Stimulated activated memory B cell treated with anti-CD40 and anti-IgM and Interleukin-4, amounts not matched to agents 10 μg/mL and 1 μg/mL and 100 μg/mL, for 72 hours (primary cell): Measurements from ENCODE around the gene SSH2.
"Not testable (repeated sequence)": the region's sequence is repeated elsewhere in the genome, so short reads cannot be mapped to it uniquely, and the experiment has no call there.

Experiments used
- ATAC-seq: fragments of 150-1000 bp; cut with Tn5 transposase; 2 replicates; pipeline ENCODE4 v1.10.0; 2021
- H3K27ac Mint-ChIP-seq: one replicate; pipeline ENCODE4 v1.8.0; 2022; ENCODE audit warnings: mild to moderate bottlenecking, mixed read lengths
- H3K27me3 Mint-ChIP-seq: one replicate; pipeline ENCODE4 v1.8.0; 2022; ENCODE audit warnings: mixed read lengths
- H3K36me3 Mint-ChIP-seq: one replicate; pipeline ENCODE4 v1.8.0; 2022; ENCODE audit warnings: mixed read lengths
- H3K4me1 Mint-ChIP-seq: one replicate; pipeline ENCODE4 v1.8.0; 2022; ENCODE audit warnings: mixed read lengths
- H3K4me3 Mint-ChIP-seq: one replicate; pipeline ENCODE4 v1.8.0; 2022; ENCODE audit warnings: mild to moderate bottlenecking, moderate library complexity, mixed read lengths
- H3K9me3 Mint-ChIP-seq: one replicate; pipeline ENCODE4 v1.8.0; 2022; ENCODE audit warnings: mixed read lengths

SSH2 gene

DNA sequence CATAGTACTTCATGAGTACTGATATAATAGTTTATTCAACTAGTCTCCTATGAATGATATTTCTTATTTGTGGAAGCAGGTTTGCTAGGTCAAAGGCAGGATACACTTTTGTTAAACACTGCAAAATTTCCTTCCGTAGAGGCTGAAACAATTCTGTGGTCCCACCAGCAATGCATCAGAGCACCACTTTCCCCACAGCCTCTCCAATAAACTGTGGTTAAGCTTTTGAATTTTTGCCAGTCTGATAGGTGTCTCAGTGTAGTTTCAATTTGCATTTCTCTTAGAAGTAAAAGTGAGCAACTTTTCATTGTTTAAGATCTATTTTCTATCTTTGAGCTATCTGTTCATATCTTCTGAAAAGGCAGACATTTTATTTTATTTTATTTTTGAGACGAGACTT, 270.9 kb downstream of the SSH2 start:
- Mint-ChIP-seq H3K4me3 (no peak overlapping the region), H3K36me3 (peaks cover 39% of the 10 kb centered on the region), H3K9me3 (no peaks in the 10 kb centered on the region), H3K4me1 (no peaks in the 10 kb centered on the region), H3K27me3 (no peaks in the 10 kb centered on the region), H3K27ac (no peak overlapping the region)
- no peak for ATAC-seq

DNA sequence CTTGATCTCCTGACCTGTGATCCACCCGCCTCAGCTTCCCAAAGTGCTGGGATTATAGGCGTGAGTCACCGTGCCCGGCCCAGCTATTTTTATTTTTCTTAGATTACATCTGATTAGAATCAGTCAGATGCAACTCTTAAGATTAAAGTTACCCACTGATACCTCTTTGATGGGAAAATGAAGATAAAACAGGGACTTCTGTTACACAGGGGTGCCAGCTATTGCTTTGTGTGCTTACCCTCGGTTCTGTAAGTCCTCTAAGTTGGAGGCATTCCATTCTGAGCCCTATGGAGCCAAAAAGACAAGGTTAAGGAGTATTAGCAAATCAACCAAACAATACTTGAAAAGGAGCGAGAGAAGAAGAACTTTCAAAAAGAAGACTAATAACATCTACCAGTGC, 274.7 kb downstream of the SSH2 start:
- no peak overlapping the region for H3K27ac Mint-ChIP-seq
- H3K27me3 Mint-ChIP-seq: no peaks in the 10 kb centered on the region
- H3K4me1 Mint-ChIP-seq: peaks cover 4% of the 10 kb centered on the region
- no peaks in the 10 kb centered on the region for H3K9me3 Mint-ChIP-seq
- no peak for ATAC-seq
- no peak overlapping the region for H3K4me3 Mint-ChIP-seq
- peaks cover 38% of the 10 kb centered on the region for H3K36me3 Mint-ChIP-seq

DNA sequence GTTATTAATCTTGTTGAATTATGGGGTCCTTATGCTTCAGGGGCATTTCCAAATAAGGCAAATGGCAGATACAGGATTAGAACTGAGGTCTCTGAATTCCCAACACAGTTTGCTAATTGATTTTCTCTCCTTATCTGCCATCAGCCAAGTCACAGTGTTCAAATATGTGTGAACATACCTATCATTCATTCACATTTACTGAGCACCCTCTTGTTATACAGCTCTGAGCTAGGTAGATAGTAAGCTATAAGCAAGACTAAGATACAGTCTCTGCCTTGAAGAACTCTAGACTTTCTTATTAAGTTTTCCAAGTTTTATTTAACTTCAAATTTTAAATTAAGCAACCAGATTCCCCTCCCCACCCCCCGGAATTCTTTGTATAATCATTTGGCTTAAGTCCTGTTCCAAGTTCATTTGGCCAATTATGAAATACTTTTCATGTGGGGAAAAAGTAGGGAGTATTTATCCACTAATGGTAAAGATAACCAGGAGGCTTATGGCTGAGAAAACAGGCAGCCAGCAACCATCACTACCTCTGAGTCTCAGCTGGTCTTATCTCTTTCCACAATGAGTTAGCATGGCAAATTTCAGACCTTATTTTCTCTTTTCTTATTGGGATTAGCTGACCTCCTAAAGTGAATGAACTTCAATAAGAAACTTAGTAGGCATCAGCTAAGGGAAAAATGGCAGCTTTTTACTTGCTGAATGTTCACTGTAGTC, 275.9 kb downstream of the SSH2 start:
- Mint-ChIP-seq H3K36me3 (peaks cover 48% of the 10 kb centered on the region), H3K9me3 (no peaks in the 10 kb centered on the region), H3K4me3 (no peak overlapping the region), H3K27ac (no peak overlapping the region), H3K27me3 (no peaks in the 10 kb centered on the region), H3K4me1 (peaks cover 5% of the 10 kb centered on the region)
- no peak for ATAC-seq

DNA sequence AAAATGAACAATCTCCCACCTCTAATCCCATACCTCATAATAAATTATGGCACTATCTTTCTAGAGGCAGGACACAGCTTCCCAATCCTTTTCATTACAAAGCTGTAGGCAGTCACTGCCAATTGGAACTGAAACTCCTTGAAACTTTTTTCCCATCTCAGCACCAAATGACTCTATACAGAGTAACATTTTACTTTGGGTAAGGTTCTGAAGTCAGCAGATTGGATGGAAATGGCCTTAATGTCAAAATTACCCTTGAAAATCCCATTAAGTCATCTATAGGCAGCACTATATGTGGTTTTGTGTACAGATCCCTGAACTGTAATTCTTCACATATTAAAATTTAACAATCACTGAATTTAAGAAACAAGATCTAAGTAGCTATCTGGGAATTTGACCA, 277.1 kb downstream of the SSH2 start:
- no peak overlapping the region for H3K27ac Mint-ChIP-seq
- H3K4me3 Mint-ChIP-seq: no peak overlapping the region
- H3K4me1 Mint-ChIP-seq: peaks cover 5% of the 10 kb centered on the region
- peaks cover 55% of the 10 kb centered on the region for H3K36me3 Mint-ChIP-seq
- no peaks in the 10 kb centered on the region for H3K9me3 Mint-ChIP-seq
- ATAC-seq: no peak
- H3K27me3 Mint-ChIP-seq: no peaks in the 10 kb centered on the region

DNA sequence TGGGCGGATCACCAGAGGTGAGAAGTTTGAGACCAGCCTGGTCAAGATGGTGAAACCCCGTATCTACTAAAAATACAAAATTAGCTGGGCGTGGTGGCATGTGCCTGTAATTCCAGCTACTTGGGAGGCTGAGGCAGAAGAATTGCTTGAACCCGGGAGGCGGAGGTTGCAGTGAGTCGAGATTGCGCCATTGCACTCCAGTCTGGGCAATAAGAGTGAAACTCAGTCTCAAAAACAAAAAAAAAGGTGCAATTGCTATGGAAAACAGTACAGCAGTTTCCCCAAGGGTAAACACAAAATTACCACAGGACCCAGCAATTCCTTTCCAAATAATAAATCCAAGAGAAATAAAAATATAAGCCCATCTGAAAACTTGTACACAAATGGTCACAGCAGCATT, 278.1 kb downstream of the SSH2 start:
- not testable (repeated sequence) for ATAC-seq, H3K4me3 Mint-ChIP-seq, H3K27me3 Mint-ChIP-seq, H3K27ac Mint-ChIP-seq, H3K4me1 Mint-ChIP-seq, H3K9me3 Mint-ChIP-seq
- peaks cover 58% of the 10 kb centered on the region for H3K36me3 Mint-ChIP-seq

DNA sequence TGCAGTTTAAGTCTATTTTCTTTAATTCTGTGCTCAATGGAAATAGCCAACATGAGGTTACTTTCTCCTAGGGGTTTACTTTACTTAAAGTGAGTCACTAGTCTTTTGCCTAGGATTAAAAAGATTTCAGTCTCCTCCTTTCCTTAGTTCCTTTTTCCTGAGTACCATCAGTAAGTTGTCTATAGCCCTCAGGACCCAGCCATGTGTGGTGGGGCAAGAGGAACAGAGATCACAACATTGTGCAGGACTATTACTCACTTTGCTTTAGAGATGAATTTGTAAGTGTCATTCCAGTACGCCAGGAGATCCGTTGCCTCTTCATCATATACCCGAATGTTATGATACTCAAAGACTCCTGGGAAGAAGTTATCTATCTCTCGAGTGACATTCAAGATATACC, 279.6 kb downstream of the SSH2 start:
- peaks cover 50% of the 10 kb centered on the region for H3K36me3 Mint-ChIP-seq
- no peaks in the 10 kb centered on the region for H3K9me3 Mint-ChIP-seq
- peaks cover 11% of the 10 kb centered on the region for H3K4me1 Mint-ChIP-seq
- peak overlapping the region; percentile 63 for H3K27ac Mint-ChIP-seq
- H3K4me3 Mint-ChIP-seq: no peak overlapping the region
- ATAC-seq: peak; percentile 51
- no peaks in the 10 kb centered on the region for H3K27me3 Mint-ChIP-seq

DNA sequence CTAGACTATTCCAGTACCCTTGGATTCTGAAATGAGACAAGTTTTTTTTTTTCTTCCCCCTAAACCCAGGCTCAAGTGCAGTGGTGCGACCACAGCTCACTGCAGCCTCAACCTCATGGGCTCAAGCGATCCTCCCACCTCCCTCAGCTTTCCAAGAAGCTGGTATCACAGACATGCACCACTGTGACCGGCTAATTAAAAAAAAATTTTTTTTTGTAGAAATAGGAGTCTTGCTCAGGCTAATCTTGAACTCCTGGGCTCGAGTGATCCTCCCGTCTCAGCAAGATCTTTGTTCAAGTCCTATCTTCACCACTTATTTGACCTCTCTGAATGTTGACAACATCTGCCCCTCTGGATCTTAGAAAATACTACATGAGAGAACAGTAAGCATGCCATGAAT, 280.7 kb downstream of the SSH2 start:
- Mint-ChIP-seq H3K27ac (peak overlapping the region; percentile 53), H3K36me3 (peaks cover 57% of the 10 kb centered on the region), H3K27me3 (no peaks in the 10 kb centered on the region), H3K4me3 (no peak overlapping the region), H3K4me1 (peaks cover 16% of the 10 kb centered on the region), H3K9me3 (no peaks in the 10 kb centered on the region)
- no peak for ATAC-seq

DNA sequence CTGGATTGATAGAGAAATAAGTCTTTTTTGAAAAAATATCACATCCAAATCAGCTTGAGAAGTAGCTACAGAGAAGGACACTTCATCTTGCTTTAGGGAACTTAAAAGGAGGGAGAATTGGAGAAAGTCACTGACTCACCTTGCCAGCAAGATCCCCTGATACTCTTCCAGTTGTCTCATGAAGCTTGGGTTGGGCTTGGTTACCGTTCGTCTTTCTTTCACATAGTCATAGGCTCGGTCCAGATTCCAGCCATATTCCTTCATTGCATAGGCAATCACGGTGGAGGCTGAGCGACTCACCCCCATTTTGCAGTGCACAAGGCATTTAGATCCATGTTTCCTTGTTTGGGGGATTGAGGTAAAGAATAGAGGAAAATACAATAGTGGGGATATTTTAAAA, 282.0 kb downstream of the SSH2 start:
- Mint-ChIP-seq H3K27me3 (no peaks in the 10 kb centered on the region), H3K36me3 (peaks cover 62% of the 10 kb centered on the region), H3K4me3 (no peak overlapping the region), H3K4me1 (peaks cover 16% of the 10 kb centered on the region), H3K9me3 (no peaks in the 10 kb centered on the region), H3K27ac (no peak overlapping the region)
- no peak for ATAC-seq

DNA sequence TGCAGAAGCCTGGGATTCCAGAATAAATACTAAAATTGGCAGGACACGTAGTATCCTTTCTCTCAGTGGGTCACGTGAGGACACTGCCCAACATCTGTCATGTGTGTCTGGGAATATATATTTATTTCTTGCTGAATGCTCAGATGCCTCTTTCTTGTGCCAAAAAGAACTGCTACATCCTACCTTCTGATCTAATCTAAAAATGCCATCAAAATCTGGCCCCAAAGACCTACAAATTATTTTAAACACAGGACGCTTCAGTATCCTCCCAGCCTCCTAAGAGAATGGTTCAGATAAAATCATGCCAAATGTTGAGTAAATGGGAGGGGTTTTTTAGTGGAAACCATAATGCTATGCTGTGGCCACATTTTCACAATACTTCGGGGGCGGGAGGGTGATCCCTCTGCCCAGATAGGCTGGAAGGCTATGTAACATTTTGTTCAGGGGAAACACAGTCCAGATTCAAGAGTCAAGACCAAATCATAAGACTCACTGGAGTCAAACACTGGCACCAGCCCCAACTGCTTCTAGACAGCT, 284.4 kb downstream of the SSH2 start:
- H3K27ac Mint-ChIP-seq: peak overlapping the region; percentile 44
- peaks cover 19% of the 10 kb centered on the region for H3K4me1 Mint-ChIP-seq
- H3K9me3 Mint-ChIP-seq: no peaks in the 10 kb centered on the region
- ATAC-seq: no peak
- H3K27me3 Mint-ChIP-seq: no peaks in the 10 kb centered on the region
- no peak overlapping the region for H3K4me3 Mint-ChIP-seq
- H3K36me3 Mint-ChIP-seq: peaks cover 50% of the 10 kb centered on the region

DNA sequence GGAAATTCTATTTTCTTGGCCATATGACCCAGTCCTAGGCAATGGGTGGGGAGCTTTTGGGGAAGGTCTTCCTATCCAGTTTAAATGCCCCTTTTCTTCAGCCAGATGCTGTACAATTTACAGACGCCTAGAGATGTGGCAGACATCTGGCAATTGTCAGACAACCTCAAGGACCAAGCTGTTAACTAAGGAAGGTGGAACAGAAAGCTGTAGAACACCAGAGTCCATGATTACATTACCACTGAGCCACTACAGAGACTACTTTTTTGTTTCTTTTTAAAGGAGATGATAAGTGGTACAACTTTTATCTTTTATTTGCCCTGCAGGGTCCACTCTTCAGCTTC, 286.2 kb downstream of the SSH2 start:
- Mint-ChIP-seq H3K4me1 (peaks cover 30% of the 10 kb centered on the region), H3K27ac (peak overlapping the region; percentile 43), H3K36me3 (peaks cover 40% of the 10 kb centered on the region)

DNA sequence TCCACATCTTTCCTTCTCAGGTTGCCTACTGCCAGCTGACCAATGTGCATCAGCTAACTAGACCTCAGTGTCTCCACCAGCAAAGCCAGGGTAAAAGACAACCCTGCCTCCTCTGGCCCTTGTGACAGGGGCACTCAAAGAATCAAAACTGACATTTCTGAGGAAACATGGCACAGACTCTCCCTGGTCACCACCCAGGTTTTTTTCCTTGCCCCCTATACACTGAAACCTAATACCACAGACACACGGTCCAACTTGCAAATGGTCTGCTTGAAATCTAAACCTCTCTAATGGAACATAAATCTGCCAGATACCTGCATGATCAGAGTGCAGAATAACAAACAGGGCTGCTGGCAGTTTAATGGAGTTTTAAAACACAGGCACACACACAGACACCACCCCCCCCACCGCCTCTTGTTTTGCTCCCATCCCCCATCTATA, 287.8 kb downstream of the SSH2 start:
- ATAC-seq: no peak
- Mint-ChIP-seq H3K9me3 (no peaks in the 10 kb centered on the region), H3K36me3 (peaks cover 36% of the 10 kb centered on the region), H3K4me3 (no peak overlapping the region), H3K27me3 (no peaks in the 10 kb centered on the region), H3K27ac (peak overlapping the region; percentile 56), H3K4me1 (peaks cover 30% of the 10 kb centered on the region)

More for the DNA sequence above, 286.2 kb downstream of the SSH2 start:
- ATAC-seq: no peak
- Mint-ChIP-seq H3K9me3 (no peaks in the 10 kb centered on the region), H3K27me3 (no peaks in the 10 kb centered on the region), H3K4me3 (no peak overlapping the region)

DNA sequence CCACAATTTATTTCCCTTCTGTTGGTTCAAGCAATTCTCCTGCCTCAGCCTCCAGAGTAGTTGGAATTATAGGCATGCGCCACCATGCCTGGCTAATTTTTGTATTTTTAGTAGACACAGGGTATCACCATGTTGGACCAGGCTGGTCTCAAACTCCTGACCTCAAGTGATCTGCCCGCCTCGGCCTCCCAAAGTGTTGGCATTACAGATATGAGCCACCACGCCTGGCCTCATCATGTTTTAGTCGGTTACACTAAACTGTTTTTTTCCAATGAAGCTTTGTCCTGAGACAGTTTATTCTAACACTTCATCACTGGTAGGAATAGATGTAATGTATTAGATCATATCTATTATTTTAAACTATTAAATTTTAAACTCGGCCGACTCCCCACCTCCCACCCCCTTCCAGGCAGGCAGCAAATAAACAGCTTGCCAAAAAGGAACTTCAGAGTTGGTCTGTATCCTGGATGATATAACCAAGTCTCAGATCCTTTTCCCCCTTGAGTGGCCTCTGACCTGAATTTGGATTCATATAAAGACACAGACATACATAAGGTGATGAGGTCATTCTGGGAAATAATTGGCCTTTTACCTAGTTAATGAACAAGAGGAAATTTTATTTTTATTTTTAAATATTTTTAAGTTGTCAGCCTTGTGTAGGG, 288.9 kb downstream of the SSH2 start:
- peak overlapping the region; percentile 92 for H3K27ac Mint-ChIP-seq
- no peak for ATAC-seq

DNA sequence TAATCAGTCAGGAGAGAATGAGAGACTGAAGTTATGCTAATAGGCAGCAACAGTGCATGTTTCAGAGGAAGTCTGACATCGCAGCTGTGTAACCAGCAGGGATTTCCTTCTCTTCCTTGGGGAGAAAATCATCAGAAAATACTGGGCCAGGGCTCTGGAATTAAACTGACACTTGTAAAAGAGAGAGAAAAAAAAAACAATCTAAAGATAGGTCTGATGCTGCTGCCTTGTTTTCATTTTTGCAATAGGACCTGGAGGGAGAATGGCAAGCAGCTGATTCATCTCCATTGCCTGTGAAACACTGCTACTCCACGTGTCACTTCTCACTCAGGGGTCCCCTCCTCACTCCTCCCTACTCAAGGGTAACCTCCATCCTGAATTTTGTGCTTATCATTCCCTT, 289.6 kb downstream of the SSH2 start:
- peak overlapping the region; percentile 92 for H3K27ac Mint-ChIP-seq
- no peaks in the 10 kb centered on the region for H3K27me3 Mint-ChIP-seq
- H3K9me3 Mint-ChIP-seq: no peaks in the 10 kb centered on the region
- peaks cover 25% of the 10 kb centered on the region for H3K4me1 Mint-ChIP-seq
- no peak for ATAC-seq
- no peak overlapping the region for H3K4me3 Mint-ChIP-seq
- peaks cover 44% of the 10 kb centered on the region for H3K36me3 Mint-ChIP-seq

More for the DNA sequence above, 288.9 kb downstream of the SSH2 start:
- peaks cover 44% of the 10 kb centered on the region for H3K36me3 Mint-ChIP-seq
- H3K4me3 Mint-ChIP-seq: no peak overlapping the region
- H3K4me1 Mint-ChIP-seq: peaks cover 30% of the 10 kb centered on the region
- no peaks in the 10 kb centered on the region for H3K27me3 Mint-ChIP-seq
- no peaks in the 10 kb centered on the region for H3K9me3 Mint-ChIP-seq

DNA sequence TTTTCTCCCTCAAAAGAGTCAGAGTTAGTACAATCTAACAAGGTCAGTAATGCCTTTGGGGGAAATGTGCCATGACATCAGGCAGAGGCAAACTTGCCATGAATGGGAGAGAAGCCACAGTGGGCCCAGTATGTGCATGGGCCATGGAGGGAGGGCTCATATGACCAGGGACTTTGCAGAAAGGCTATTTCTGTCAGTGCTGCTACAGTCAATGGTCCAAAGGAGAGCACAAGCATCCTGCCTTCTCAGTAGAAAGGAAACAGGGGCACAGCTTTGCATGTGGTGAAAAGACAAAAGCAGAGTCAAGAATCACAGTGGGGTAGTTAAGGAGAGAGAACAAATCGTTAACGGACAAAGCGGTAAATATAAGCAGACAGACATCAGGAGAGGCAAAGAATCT, 296.1 kb downstream of the SSH2 start:
- no peaks in the 10 kb centered on the region for H3K9me3 Mint-ChIP-seq
- no peak overlapping the region for H3K27ac Mint-ChIP-seq
- ATAC-seq: no peak
- H3K36me3 Mint-ChIP-seq: peaks cover 52% of the 10 kb centered on the region
- H3K27me3 Mint-ChIP-seq: no peaks in the 10 kb centered on the region
- H3K4me1 Mint-ChIP-seq: peaks cover 4% of the 10 kb centered on the region
- no peak overlapping the region for H3K4me3 Mint-ChIP-seq

DNA sequence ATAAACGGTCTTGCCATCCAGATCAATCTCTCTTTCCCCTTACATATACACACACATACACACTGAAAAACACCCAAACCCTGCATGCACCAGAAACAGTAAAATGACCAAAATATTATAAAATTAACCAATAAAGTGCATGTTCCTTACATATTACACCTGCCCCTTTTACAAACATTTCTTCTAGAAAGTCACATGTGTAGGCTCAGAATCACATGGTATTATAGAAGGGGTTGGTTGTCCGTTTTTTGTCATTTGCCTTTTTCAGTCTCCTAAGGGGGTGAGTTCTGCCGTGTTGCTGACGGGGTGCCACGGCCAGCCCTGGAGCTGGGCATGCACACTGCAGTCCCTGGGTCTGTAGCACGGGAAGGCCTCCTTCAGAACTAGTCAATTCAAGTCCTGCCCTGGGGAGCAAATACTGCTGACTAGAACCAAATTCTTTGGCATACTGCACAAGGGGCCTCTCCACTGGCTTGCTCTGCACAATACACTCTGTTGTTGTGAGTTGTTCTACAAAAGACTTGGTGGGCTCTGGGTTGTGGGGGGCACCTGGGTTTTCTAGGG, 299.3 kb downstream of the SSH2 start:
- Mint-ChIP-seq H3K4me1 (peaks cover 19% of the 10 kb centered on the region), H3K27me3 (no peaks in the 10 kb centered on the region), H3K27ac (no peak overlapping the region), H3K9me3 (no peaks in the 10 kb centered on the region), H3K36me3 (peaks cover 42% of the 10 kb centered on the region), H3K4me3 (no peak overlapping the region)
- no peak for ATAC-seq

DNA sequence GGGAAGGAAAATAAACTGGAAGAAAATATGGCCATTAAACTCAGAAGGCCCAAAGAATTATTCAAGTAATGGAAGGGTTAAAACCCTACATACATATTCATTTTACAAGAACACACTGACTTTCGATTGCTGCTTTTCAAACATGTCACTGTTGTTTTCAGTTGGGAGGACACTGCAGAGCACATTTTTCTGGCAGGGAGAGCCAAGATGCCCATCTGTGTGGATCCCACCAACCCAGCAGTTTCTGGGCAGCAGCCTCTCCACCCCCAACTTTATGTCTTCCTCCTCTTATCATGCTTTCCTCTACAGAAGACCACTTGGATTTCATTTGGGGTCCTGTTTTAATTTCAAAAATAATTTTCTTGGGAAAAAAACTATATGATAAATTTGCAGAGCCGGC, 300.2 kb downstream of the SSH2 start:
- Mint-ChIP-seq H3K4me1 (peaks cover 23% of the 10 kb centered on the region), H3K9me3 (no peaks in the 10 kb centered on the region), H3K4me3 (no peak overlapping the region), H3K27ac (no peak overlapping the region), H3K27me3 (no peaks in the 10 kb centered on the region), H3K36me3 (peaks cover 43% of the 10 kb centered on the region)
- ATAC-seq: no peak
